Lung (tissue), 12 donors: Measurements from ENCODE around the gene CPNE8. TPM values are rescaled to one million over a fixed set of nuclear protein-coding genes. Genes with fewer than 3 reads are reported as not detected.

Experiments
- ATAC-seq: fragments of 200-7000 bp; cut with Tn5 transposase; one replicate; pipeline ENCODE4 v1.9.1; 2020; ENCODE audit warnings: moderate number of reproducible peaks; ENCODE audit not compliant: insufficient read depth, low FRiP score
- DNase-seq, 3 donors: peaks; one replicate each; pipeline ENCODE4 v3.0.0-alpha.2; 2013 to 2017
- H3K27ac ChIP-seq, 2 donors: one replicate each; pipeline ENCODE4 v1.5.1; 2013; ENCODE audit warnings: mild to moderate bottlenecking in 2 of 2, moderate library complexity in 2 of 2, control low read depth in 1 of 2, inconsistent platforms in 1 of 2, low read depth in 1 of 2, low read length in 1 of 2
- H3K27me3 ChIP-seq, 3 donors: one replicate each; pipeline ENCODE4 v1.5.1; 2013; ENCODE audit warnings: low read length in 2 of 3; ENCODE audit not compliant: control insufficient read depth in 3 of 3, insufficient read depth in 3 of 3
- H3K36me3 ChIP-seq, 4 donors: one replicate each; pipeline ENCODE4 v1.5.1; 2013; ENCODE audit warnings: low read length in 4 of 4, mild to moderate bottlenecking in 1 of 4, moderate library complexity in 1 of 4; ENCODE audit not compliant: control insufficient read depth in 4 of 4, insufficient read depth in 4 of 4
- H3K4me1 ChIP-seq, 5 donors: one replicate each; pipeline ENCODE4 v1.5.1; 2013; ENCODE audit warnings: low read length in 5 of 5, mild to moderate bottlenecking in 2 of 5, moderate library complexity in 1 of 5; ENCODE audit not compliant: control insufficient read depth in 5 of 5, insufficient read depth in 5 of 5
- H3K4me3 ChIP-seq: one replicate; pipeline ENCODE4 v1.5.1; 2013; ENCODE audit warnings: mild to moderate bottlenecking, control low read depth, moderate library complexity
- H3K9ac ChIP-seq, 2 donors: one replicate each; pipeline ENCODE4 v1.5.1; 2013; ENCODE audit warnings: low read length in 2 of 2, control low read depth in 1 of 2; ENCODE audit not compliant: insufficient read depth in 1 of 2
- H3K9me3 ChIP-seq, 4 donors: one replicate each; pipeline ENCODE4 v1.5.1; 2013; ENCODE audit warnings: low read length in 3 of 4, mild to moderate bottlenecking in 1 of 4, moderate library complexity in 1 of 4; ENCODE audit not compliant: control insufficient read depth in 4 of 4, insufficient read depth in 3 of 4
- whole genome bisulfite sequencing, 2 donors: extraction: QIAGEN DNeasy Blood & Tissue Kit; methylation state at CpG; one replicate each; pipeline ENCODE4 v1.1.7; 2013; 5-methylcytosine and 5-hydroxymethylcytosine counted together
- polyA plus RNA-seq, 2 donors: library from polyadenylated mRNA; stranded (reverse); fragments of 200-250 nt; gene quantifications; one replicate each; pipeline ENCODE4 v1.2.1, GENCODE V29; 2013
- total RNA-seq, 2 donors: library from RNA; depleted of rRNA in 1 of 2; stranded (reverse); fragments of >200 nt in 1 of 2; gene quantifications; one replicate each; pipeline ENCODE4 v1.2.1, GENCODE V29; 2014 to 2021
- TF ChIP-seq, protein P1 (sequence below): IDR thresholded peaks from 2 replicates; pipeline ENCODE4 v1.5.1; 2012; ENCODE audit warnings: mild to moderate bottlenecking; ENCODE audit errors: control extremely low read depth, extremely low read depth
- donor health status: control.
- donor health status: control.
- donor health status: Bipolar disorder and iron deficiency.
- donor health status: healthy.
- donor health status: DM: yes; HTN: yes; CAD: no.

CPNE8 gene
- total and polyA plus RNA-seq, 4 donors: 9.2 to 20.1 (median 15.3) TPM

DNA sequence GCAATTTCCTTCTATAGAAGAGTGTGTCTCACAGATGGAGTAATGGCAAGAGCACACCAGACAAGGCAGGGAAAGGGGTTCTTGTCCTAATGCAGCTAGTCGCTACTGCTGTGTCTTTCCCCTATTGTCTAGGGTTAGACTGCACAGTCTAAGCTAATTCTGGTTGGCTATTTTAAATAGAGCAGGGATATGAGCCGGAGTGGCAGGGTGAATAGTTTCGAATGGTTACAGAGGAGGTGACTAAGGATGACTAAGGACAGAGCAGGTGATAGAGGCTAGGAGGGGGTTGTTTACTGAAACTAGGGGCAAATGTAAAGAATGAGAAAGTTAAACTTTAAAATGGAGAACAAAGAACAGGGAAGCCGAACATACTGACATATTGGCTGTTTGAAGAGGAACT lies 25.6 kb upstream of the CPNE8 start:
- ATAC-seq (no peak), DNase-seq (no peak)
- H3K4me1 ChIP-seq: no peaks in the 10 kb centered on the region
- WGBS, 2 donors: 73 to 83% methylated on average over 4 of the region's 4 CpGs
- H3K4me3 ChIP-seq: no peak overlapping the region
- no peak overlapping the region for H3K27ac ChIP-seq
- no peaks in the 10 kb centered on the region for H3K36me3 ChIP-seq
- no peak overlapping the region for H3K9ac ChIP-seq
- H3K9me3 ChIP-seq: no peaks in the 10 kb centered on the region
- TF ChIP-seq, protein P1, sequence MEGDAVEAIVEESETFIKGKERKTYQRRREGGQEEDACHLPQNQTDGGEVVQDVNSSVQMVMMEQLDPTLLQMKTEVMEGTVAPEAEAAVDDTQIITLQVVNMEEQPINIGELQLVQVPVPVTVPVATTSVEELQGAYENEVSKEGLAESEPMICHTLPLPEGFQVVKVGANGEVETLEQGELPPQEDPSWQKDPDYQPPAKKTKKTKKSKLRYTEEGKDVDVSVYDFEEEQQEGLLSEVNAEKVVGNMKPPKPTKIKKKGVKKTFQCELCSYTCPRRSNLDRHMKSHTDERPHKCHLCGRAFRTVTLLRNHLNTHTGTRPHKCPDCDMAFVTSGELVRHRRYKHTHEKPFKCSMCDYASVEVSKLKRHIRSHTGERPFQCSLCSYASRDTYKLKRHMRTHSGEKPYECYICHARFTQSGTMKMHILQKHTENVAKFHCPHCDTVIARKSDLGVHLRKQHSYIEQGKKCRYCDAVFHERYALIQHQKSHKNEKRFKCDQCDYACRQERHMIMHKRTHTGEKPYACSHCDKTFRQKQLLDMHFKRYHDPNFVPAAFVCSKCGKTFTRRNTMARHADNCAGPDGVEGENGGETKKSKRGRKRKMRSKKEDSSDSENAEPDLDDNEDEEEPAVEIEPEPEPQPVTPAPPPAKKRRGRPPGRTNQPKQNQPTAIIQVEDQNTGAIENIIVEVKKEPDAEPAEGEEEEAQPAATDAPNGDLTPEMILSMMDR: no peak
- H3K27me3 ChIP-seq: no peaks in the 10 kb centered on the region

DNA sequence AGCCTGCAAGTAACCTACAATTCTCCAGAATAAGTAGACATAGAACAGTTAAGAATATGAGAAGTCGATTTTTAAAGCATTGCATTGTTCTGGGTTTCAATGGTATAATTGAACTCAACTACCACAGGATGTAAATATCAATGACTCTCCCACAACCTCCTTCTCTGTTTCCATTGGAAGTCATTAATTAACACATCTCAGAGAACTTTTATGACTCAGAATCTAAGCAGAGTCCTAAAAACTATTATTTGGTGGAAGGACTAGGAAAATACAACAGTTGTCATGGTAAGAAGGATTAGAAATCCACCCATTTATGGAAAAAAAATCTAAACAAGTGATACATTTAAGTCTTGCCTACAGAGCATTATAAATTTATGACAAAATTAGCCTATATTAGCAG lies 21.1 kb upstream of the CPNE8 start:
- Histone ChIP-seq H3K9ac (no peak overlapping the region), H3K27ac (no peak overlapping the region), H3K27me3 (no peaks in the 10 kb centered on the region), H3K4me3 (no peak overlapping the region), H3K4me1 (no peaks in the 10 kb centered on the region), H3K9me3 (no peaks in the 10 kb centered on the region), H3K36me3 (no peaks in the 10 kb centered on the region)
- 47 to 59% methylated on average over 1 of the region's 1 CpG for WGBS, 2 donors
- no peak for ATAC-seq
- no peak for DNase-seq
- TF ChIP-seq, protein P1: no peak

DNA sequence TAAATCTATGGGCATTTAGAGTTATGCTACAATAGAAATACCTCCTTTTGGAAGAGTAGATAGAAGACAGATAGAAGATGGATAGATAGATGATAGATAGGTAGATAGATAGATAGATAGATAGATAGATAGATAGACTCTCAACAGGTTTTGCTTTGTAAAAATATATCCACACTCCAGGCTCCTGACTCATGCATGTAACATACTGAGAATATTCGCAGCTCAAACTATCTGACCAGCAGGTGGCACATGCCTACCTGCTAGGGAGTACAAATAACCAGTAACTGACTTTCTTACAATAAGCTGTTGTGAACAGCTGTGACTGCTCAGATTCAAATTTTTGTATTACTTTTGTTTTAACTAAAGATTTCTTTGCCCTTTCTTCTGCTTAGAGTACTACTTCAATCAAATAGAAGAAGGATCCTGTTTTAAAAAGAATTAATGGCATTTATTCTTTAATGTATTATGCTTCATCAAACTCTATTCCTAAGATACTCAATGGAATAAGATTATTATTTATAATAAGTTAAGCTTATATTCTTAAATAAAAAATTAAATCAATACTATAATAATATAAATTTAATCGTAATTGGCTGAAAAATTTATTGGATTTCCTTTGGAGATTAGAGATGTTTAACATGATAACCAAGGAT lies 15.8 kb upstream of the CPNE8 start:
- TF ChIP-seq, protein P1: no peak
- no peaks in the 10 kb centered on the region for H3K4me1 ChIP-seq
- no peaks in the 10 kb centered on the region for H3K36me3 ChIP-seq
- ATAC-seq (peak; percentile 69), DNase-seq (peak; percentile 18 to 58 (median 30))
- H3K27ac ChIP-seq: no peak overlapping the region
- H3K27me3 ChIP-seq: no peaks in the 10 kb centered on the region
- no peak overlapping the region for H3K4me3 ChIP-seq
- H3K9ac ChIP-seq: no peak overlapping the region
- 18 to 22% methylated on average over 2 of the region's 2 CpGs for WGBS, 2 donors
- H3K9me3 ChIP-seq: no peaks in the 10 kb centered on the region

DNA sequence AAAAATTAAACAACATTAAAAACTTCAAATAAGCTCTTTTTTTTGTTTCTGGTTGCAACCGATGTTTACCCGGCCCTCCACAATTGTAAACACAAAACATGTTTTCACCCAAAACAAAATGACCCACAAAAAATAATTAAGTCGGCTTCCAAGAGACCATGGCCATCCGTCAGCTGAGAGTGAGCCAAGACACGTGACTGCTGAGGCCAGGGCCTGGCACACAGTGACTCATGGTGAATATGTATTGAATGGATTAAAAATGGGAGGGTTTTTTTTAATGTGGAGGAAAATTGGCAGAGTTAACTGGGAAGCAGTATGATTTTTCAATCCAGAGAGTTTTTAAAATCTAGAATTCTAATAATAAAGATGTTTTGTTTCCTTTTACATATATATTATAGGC lies 13.8 kb upstream of the CPNE8 start:
- no peak for ATAC-seq
- H3K36me3 ChIP-seq: no peaks in the 10 kb centered on the region
- no peak for DNase-seq
- H3K4me1 ChIP-seq: no peaks in the 10 kb centered on the region
- TF ChIP-seq, protein P1: no peak
- no peak overlapping the region for H3K9ac ChIP-seq
- H3K27ac ChIP-seq: no peak overlapping the region
- no peaks in the 10 kb centered on the region for H3K27me3 ChIP-seq
- no peak overlapping the region for H3K4me3 ChIP-seq
- 80 to 84% methylated on average over 5 of the region's 5 CpGs for WGBS, 2 donors
- no peaks in the 10 kb centered on the region for H3K9me3 ChIP-seq
